UCSD-AML1 (cell line): Measurements from ENCODE around the gene EPHB3.
A peak's percentile ranks its signal among the peaks of the same experiment; 100 is the strongest.

ENCODE experiments used
- DNase-seq: peaks from one replicate; lab custom pipeline; 2025; ENCODE audit not compliant: unreplicated experiment; lab: John Stamatoyannopoulos, UW

The EPHB3 gene

GRCh38 chr3:184563561-184563925 lies 2.0 kb downstream of the EPHB3 start:
- DNase-seq: no peak

GRCh38 chr3:184563941-184564684 lies 2.5 kb downstream of the EPHB3 start:
- no peak for DNase-seq

- DNase-seq: no peak
Measured at GRCh38 chr3:184564685-184565385, 3.2 kb downstream of the EPHB3 start.

GRCh38 chr3:184565421-184566211 lies 4.0 kb downstream of the EPHB3 start:
- no peak for DNase-seq

GRCh38 chr3:184566441-184567414 lies 5.1 kb downstream of the EPHB3 start:
- DNase-seq: no peak

GRCh38 chr3:184567946-184568559 lies 6.5 kb downstream of the EPHB3 start:
- DNase-seq: no peak

GRCh38 chr3:184568560-184568923 lies 7.0 kb downstream of the EPHB3 start:
- no peak for DNase-seq

- peak; percentile 40 for DNase-seq
Measured at GRCh38 chr3:184568924-184569829, 7.6 kb downstream of the EPHB3 start.

- no peak for DNase-seq
Measured at GRCh38 chr3:184570035-184570434, 8.4 kb downstream of the EPHB3 start.

GRCh38 chr3:184570489-184570888 lies 8.9 kb downstream of the EPHB3 start:
- DNase-seq: no peak

- no peak for DNase-seq
Measured at GRCh38 chr3:184571750-184572377, 10.3 kb downstream of the EPHB3 start.

GRCh38 chr3:184572633-184573270 lies 11.2 kb downstream of the EPHB3 start:
- no peak for DNase-seq

- DNase-seq: no peak
Measured at GRCh38 chr3:184574515-184575417, 13.2 kb downstream of the EPHB3 start.

- DNase-seq: no peak
Measured at GRCh38 chr3:184575701-184576100, 14.1 kb downstream of the EPHB3 start.

GRCh38 chr3:184576457-184577240 lies 15.1 kb downstream of the EPHB3 start:
- DNase-seq: no peak

GRCh38 chr3:184577546-184577945 lies 16.0 kb downstream of the EPHB3 start:
- no peak for DNase-seq

- DNase-seq: no peak
Measured at GRCh38 chr3:184578218-184578617, 16.6 kb downstream of the EPHB3 start.
